WERI-Rb-1 (cell line): Measurements from ENCODE around the gene MFRP.
A peak's percentile ranks its signal among the peaks of the same experiment; 100 is the strongest.

ENCODE experiments used
- DNase-seq: peaks from one replicate; pipeline ENCODE4 v3.0.0-alpha.2; 2020
- H3K27ac ChIP-seq: fragments of 250-450 bp; sonication (Bioruptor Pico); 2 replicates; pipeline ENCODE4 v1.5.1; 2020; ENCODE audit warnings: mild to moderate bottlenecking, moderate library complexity
- H3K27me3 ChIP-seq: fragments of 250-450 bp; sonication (Bioruptor Pico); 2 replicates; pipeline ENCODE4 v1.5.1; 2021; ENCODE audit warnings: mild to moderate bottlenecking, low read depth, moderate library complexity; ENCODE audit not compliant: insufficient read depth, severe bottlenecking
- H3K36me3 ChIP-seq: fragments of 250-450 bp; sonication (Bioruptor Pico); 2 replicates; pipeline ENCODE4 v1.5.1; 2020; ENCODE audit warnings: mild to moderate bottlenecking, moderate library complexity
- H3K4me3 ChIP-seq: 2 replicates; pipeline ENCODE4 v1.5.1; 2011; ENCODE audit warnings: low read depth, mild to moderate bottlenecking, control low read depth, low read length
- H3K9me3 ChIP-seq: fragments of 250-450 bp; sonication (Bioruptor Pico); 2 replicates; pipeline ENCODE4 v1.5.1; 2021; ENCODE audit warnings: mild to moderate bottlenecking, moderate library complexity; ENCODE audit not compliant: severe bottlenecking
- CTCF ChIP-seq: IDR thresholded peaks from 2 replicates; pipeline ENCODE4 v1.5.1; 2011; ENCODE audit warnings: low read depth, mild to moderate bottlenecking, control low read depth, inconsistent platforms, low read length

Gene MFRP

GRCh38 chr11:119370486-119371046 lies 24.1 kb upstream of the MFRP start:
- Histone ChIP-seq H3K27me3 (no peaks in the 10 kb centered on the region), H3K9me3 (no peaks in the 10 kb centered on the region), H3K36me3 (no peaks in the 10 kb centered on the region), H3K4me3 (no peak overlapping the region), H3K27ac (no peak overlapping the region)
- DNase-seq = no peak
- TF ChIP-seq CTCF = no peak

- Histone ChIP-seq H3K4me3 (0 out of 2 replicates have a peak overlapping the region, but pooled peaks have one; percentile 5), H3K27me3 (no peaks in the 10 kb centered on the region), H3K9me3 (no peaks in the 10 kb centered on the region), H3K27ac (peak overlapping the region; percentile 92), H3K36me3 (no peaks in the 10 kb centered on the region)
- TF ChIP-seq CTCF = no peak
- DNase-seq = no peak
Measured at GRCh38 chr11:119369132-119369925, 22.8 kb upstream of the MFRP start.

GRCh38 chr11:119368121-119369034 lies 21.9 kb upstream of the MFRP start:
- H3K4me3 ChIP-seq = peak overlapping the region; percentile 31
- no peak for TF ChIP-seq CTCF
- H3K9me3 ChIP-seq = no peaks in the 10 kb centered on the region
- H3K27me3 ChIP-seq = no peaks in the 10 kb centered on the region
- H3K27ac ChIP-seq = peak overlapping the region; percentile 92
- peak; percentile 83 for DNase-seq
- no peaks in the 10 kb centered on the region for H3K36me3 ChIP-seq

GRCh38 chr11:119367661-119368120 lies 21.2 kb upstream of the MFRP start:
- no peak for TF ChIP-seq CTCF
- H3K4me3 ChIP-seq = peak overlapping the region; percentile 31
- no peaks in the 10 kb centered on the region for H3K9me3 ChIP-seq
- no peak for DNase-seq
- peak overlapping the region; percentile 92 for H3K27ac ChIP-seq
- H3K27me3 ChIP-seq = no peaks in the 10 kb centered on the region
- no peaks in the 10 kb centered on the region for H3K36me3 ChIP-seq

- no peaks in the 10 kb centered on the region for H3K36me3 ChIP-seq
- DNase-seq = peak; percentile 65
- H3K27ac ChIP-seq = peak overlapping the region; percentile 92
- no peak overlapping the region for H3K4me3 ChIP-seq
- H3K9me3 ChIP-seq = no peaks in the 10 kb centered on the region
- H3K27me3 ChIP-seq = no peaks in the 10 kb centered on the region
- TF ChIP-seq CTCF = no peak
Measured at GRCh38 chr11:119366690-119367620, 20.4 kb upstream of the MFRP start.
